T-cell (primary cell): ENCODE measurements around the gene NT5E. TPM values are rescaled to one million over a fixed set of nuclear protein-coding genes. Genes with fewer than 3 reads are reported as not detected.
A peak's percentile ranks its signal among the peaks of the same experiment; 100 is the strongest.

Experiments used
- ATAC-seq, 4 experiments: fragments of 200-7000 bp in 3 of 4; fragments of 150-1000 bp in 1 of 4; cut with Tn5 transposase; replicated peaks in 1 of 4; 1 replicate in 3 of 4; 2 replicates in 1 of 4; pipeline ENCODE4 v1.10.0; 2021; ENCODE audit warnings: moderate library complexity in 3 of 4, mild to moderate bottlenecking in 2 of 4, moderate number of reproducible peaks in 1 of 4
- CTCF ChIA-PET, 2 donors: fragments of 300-600 bp; sonication (Branson Sonifier 250); formaldehyde crosslinking; loops; one replicate each; lab custom pipeline; 2022; ENCODE audit warnings: antibody characterized with exemption in 2 of 2; lab: Charles Lee
- POLR2A ChIA-PET, 2 donors: fragments of 300-600 bp; sonication (Branson Sonifier 250); formaldehyde crosslinking; loops; one replicate each; lab custom pipeline; 2022; ENCODE audit warnings: antibody characterized with exemption in 2 of 2; lab: Charles Lee
- DNase-seq, 35 experiments: peaks; one replicate each; pipeline versions ENCODE4 v3.0.0 to v3.0.0-alpha.2; 2013 to 2023
- H3K27ac ChIP-seq: one replicate; pipeline ENCODE4 v1.5.1; 2013; ENCODE audit warnings: low read length
- H3K27me3 ChIP-seq, 2 experiments: replicated peaks in 1 of 2; 1 replicate in 1 of 2; 2 replicates in 1 of 2; pipeline versions ENCODE4 v1.6.1 to v1.7.0; 2013; ENCODE audit warnings: low read length in 1 of 2, mixed read lengths in 1 of 2; ENCODE audit not compliant: control insufficient read depth in 2 of 2, insufficient read depth in 2 of 2; ENCODE audit errors: extremely low read depth in 1 of 2
- H3K36me3 ChIP-seq, 2 donors: 1 replicate in 1 of 2; 2 replicates in 1 of 2; pipeline versions ENCODE4 v1.6.1 to v1.7.0; 2013; ENCODE audit warnings: low read length in 1 of 2; ENCODE audit not compliant: control insufficient read depth in 2 of 2, insufficient read depth in 1 of 2; ENCODE audit errors: extremely low read depth in 1 of 2
- H3K4me1 ChIP-seq, 2 experiments: 1 replicate in 1 of 2; 2 replicates in 1 of 2; pipeline versions ENCODE4 v1.6.1 to v1.7.0; 2013; ENCODE audit warnings: low read length in 2 of 2, mixed read lengths in 1 of 2; ENCODE audit not compliant: insufficient read depth in 2 of 2, control insufficient read depth in 1 of 2; ENCODE audit errors: extremely low read depth in 1 of 2
- H3K4me3 ChIP-seq, 2 donors: 1 replicate in 1 of 2; 2 replicates in 1 of 2; pipeline versions ENCODE4 v1.5.1 to v1.7.0; 2013; ENCODE audit warnings: mild to moderate bottlenecking in 2 of 2, low read length in 1 of 2, moderate library complexity in 1 of 2; ENCODE audit not compliant: control insufficient read depth in 1 of 2; ENCODE audit errors: extremely low read depth in 1 of 2
- H3K9me3 ChIP-seq: 2 replicates; pipeline ENCODE4 v1.7.0; 2013
- H3K27ac Mint-ChIP-seq, 2 donors: one replicate each; pipeline ENCODE4 v1.8.0; 2020 to 2021; ENCODE audit warnings: mild to moderate bottlenecking in 2 of 2, mixed read lengths in 2 of 2
- H3K27me3 Mint-ChIP-seq, 2 donors: one replicate each; pipeline ENCODE4 v1.8.0; 2021 to 2022; ENCODE audit warnings: mixed read lengths in 2 of 2
- H3K36me3 Mint-ChIP-seq: one replicate; pipeline ENCODE4 v1.8.0; 2021; ENCODE audit warnings: mixed read lengths
- H3K4me1 Mint-ChIP-seq, 3 donors: one replicate each; pipeline ENCODE4 v1.8.0; 2020 to 2022; ENCODE audit warnings: mixed read lengths in 3 of 3, mild to moderate bottlenecking in 1 of 3
- H3K4me3 Mint-ChIP-seq, 3 donors: one replicate each; pipeline ENCODE4 v1.8.0; 2020 to 2022; ENCODE audit warnings: mild to moderate bottlenecking in 3 of 3, mixed read lengths in 3 of 3, moderate library complexity in 3 of 3
- H3K9me3 Mint-ChIP-seq, 3 donors: one replicate each; pipeline ENCODE4 v1.8.0; 2020 to 2022; ENCODE audit warnings: mixed read lengths in 3 of 3
- WGBS: methylation state at CpG from one replicate; pipeline ENCODE4 v1.1.5; 2013; ENCODE audit warnings: missing lambda C conversion rate; ENCODE audit not compliant: insufficient coverage; 5-methylcytosine and 5-hydroxymethylcytosine counted together
- total RNA-seq, 35 experiments: library from RNA in 6 of 35; stranded (reverse) in 6 of 35; fragments of 120-200 nt in 1 of 35; gene quantifications; one replicate each; pipeline versions ENCODE4 v1.2.1 to v1.2.4 and lab custom pipeline; 2013 to 2026

NT5E gene
- total RNA-seq, 5 donors from 2014 or later (not counting 1 experiment from before 2014, with no cell fraction given): 8.0 to 18.6 (median 11.0) TPM

- peaks cover 25 to 26% of the 10 kb centered on the region in 2 experiments for H3K4me1 ChIP-seq
- no peak for ATAC-seq
- H3K4me3 Mint-ChIP-seq: peak overlapping the region in 1 of 3 donors; percentile 19
- no peaks in the 10 kb centered on the region for H3K9me3 ChIP-seq
- WGBS: 67% methylated on average over 1 of the region's 4 CpGs
- peak overlapping the region; percentile 57 to 91 for H3K27ac Mint-ChIP-seq
- DNase-seq: no peak
- no peaks in the 10 kb centered on the region for H3K36me3 Mint-ChIP-seq
- H3K27me3 Mint-ChIP-seq: peaks cover 12 to 15% of the 10 kb centered on the region in 2 donors
- H3K9me3 Mint-ChIP-seq: peaks cover 0 to 4% (median 0%) of the 10 kb centered on the region in 3 donors
- no peaks in the 10 kb centered on the region for H3K36me3 ChIP-seq
- peaks cover 67 to 89% (median 78%) of the 10 kb centered on the region in 3 donors for H3K4me1 Mint-ChIP-seq
- H3K27ac ChIP-seq: peak overlapping the region; percentile 25
- ChIA-PET POLR2A (no interaction called here), CTCF (interaction anchor here in 1 of 2 donors (0.6 to 1.3 kb wide), 3 partner anchors 10 to 58 kb away, joined by 3 to 5 read pairs (median 4); partner anchors contain the start of gene NT5E)
- H3K27me3 ChIP-seq: peaks cover 0 to 3% of the 10 kb centered on the region in 2 experiments
- H3K4me3 ChIP-seq: no peak overlapping the region
Measured at GRCh38 chr6:85459224-85459901, 9.5 kb downstream of the NT5E start.

GRCh38 chr6:85460154-85460920 is 10.5 kb downstream of the NT5E start:
- Histone ChIP-seq H3K4me3 (no peak overlapping the region), H3K27ac (peak overlapping the region; percentile 47), H3K4me1 (peaks cover 29 to 30% of the 10 kb centered on the region in 2 experiments), H3K36me3 (no peaks in the 10 kb centered on the region), H3K27me3 (peaks cover 0 to 4% of the 10 kb centered on the region in 2 experiments), H3K9me3 (no peaks in the 10 kb centered on the region)
- peaks cover 0 to 4% (median 0%) of the 10 kb centered on the region in 3 donors for H3K9me3 Mint-ChIP-seq
- H3K4me3 Mint-ChIP-seq: peak overlapping the region in 1 of 3 donors; percentile 63
- ATAC-seq (no peak), DNase-seq (no peak)
- no peaks in the 10 kb centered on the region for H3K36me3 Mint-ChIP-seq
- ChIA-PET CTCF (interaction anchor here in 1 of 2 donors (1.0 to 1.3 kb wide), 2 partner anchors 11 to 23 kb away, joined by 3 to 4 read pairs; partner anchors contain the start of gene NT5E), POLR2A (interaction anchor here in 1 of 2 donors (0.6 kb wide), 1 partner anchor 9 kb away, joined by 4 read pairs; no protein-coding TSS in a partner anchor)
- H3K4me1 Mint-ChIP-seq: peaks cover 76 to 94% (median 83%) of the 10 kb centered on the region in 3 donors
- peak overlapping the region; percentile 79 to 91 for H3K27ac Mint-ChIP-seq
- peaks cover 12 to 14% of the 10 kb centered on the region in 2 donors for H3K27me3 Mint-ChIP-seq
- 10% methylated on average over 2 of the region's 4 CpGs for WGBS

GRCh38 chr6:85460921-85461797 is 11.3 kb downstream of the NT5E start:
- ChIA-PET POLR2A (interaction anchor here in 1 of 2 donors (1.2 kb wide), 1 partner anchor 9 kb away, joined by 3 read pairs; no protein-coding TSS in a partner anchor), CTCF (interaction anchor here (0.9 to 2.2 kb wide), 4 partner anchors 11 to 22 kb away, joined by 3 to 8 read pairs (median 4); partner anchors contain the start of gene NT5E (in 1 of the 2))
- H3K9me3 ChIP-seq: no peaks in the 10 kb centered on the region
- WGBS: no CpG with 5 or more reads among the region's 4 CpGs
- peak overlapping the region; percentile 47 for H3K27ac ChIP-seq
- Mint-ChIP-seq H3K27ac (peak overlapping the region; percentile 79 to 91), H3K36me3 (no peaks in the 10 kb centered on the region), H3K27me3 (peaks cover 12 to 19% of the 10 kb centered on the region in 2 donors), H3K9me3 (peaks cover 0 to 4% (median 0%) of the 10 kb centered on the region in 3 donors), H3K4me1 (peaks cover 81 to 95% (median 90%) of the 10 kb centered on the region in 3 donors), H3K4me3 (peak overlapping the region in 2 of 3 donors; percentile 39 to 63)
- peak in 30 of 35 experiments; percentile 7 to 57 (median 26) for DNase-seq
- peaks cover 0 to 6% of the 10 kb centered on the region in 2 experiments for H3K27me3 ChIP-seq
- H3K36me3 ChIP-seq: no peaks in the 10 kb centered on the region
- H3K4me3 ChIP-seq: peak overlapping the region in 1 of 2 donors; percentile 29
- ATAC-seq: peak; percentile 70 to 87 (median 84)
- peaks cover 36 to 38% of the 10 kb centered on the region in 2 experiments for H3K4me1 ChIP-seq

GRCh38 chr6:85461798-85462170 is 11.9 kb downstream of the NT5E start:
- Histone ChIP-seq H3K4me3 (peak overlapping the region in 1 of 2 donors; percentile 29), H3K4me1 (peaks cover 36 to 41% of the 10 kb centered on the region in 2 experiments), H3K27ac (peak overlapping the region; percentile 47), H3K27me3 (peaks cover 0 to 8% of the 10 kb centered on the region in 2 experiments), H3K9me3 (no peaks in the 10 kb centered on the region), H3K36me3 (no peaks in the 10 kb centered on the region)
- ATAC-seq: peak in 3 of 4 experiments; percentile 6 to 26 (median 9)
- H3K27ac Mint-ChIP-seq: peak overlapping the region; percentile 79 to 91
- peaks cover 77 to 92% (median 85%) of the 10 kb centered on the region in 3 donors for H3K4me1 Mint-ChIP-seq
- ChIA-PET CTCF (interaction anchor here (0.9 to 2.2 kb wide), 4 partner anchors 12 to 107 kb away, joined by 3 to 8 read pairs (median 5); partner anchors contain the start of gene NT5E (in 1 of the 2)), POLR2A (interaction anchor here (0.6 to 1.2 kb wide), 3 partner anchors 10 to 19 kb away, joined by 3 read pairs; partner anchors contain the start of gene NT5E (in 1 of the 2))
- H3K27me3 Mint-ChIP-seq: peaks cover 8 to 14% of the 10 kb centered on the region in 2 donors
- peak overlapping the region in 2 of 3 donors; percentile 25 to 63 for H3K4me3 Mint-ChIP-seq
- H3K9me3 Mint-ChIP-seq: no peaks in the 10 kb centered on the region
- WGBS: no CpG with 5 or more reads among the region's 4 CpGs
- H3K36me3 Mint-ChIP-seq: no peaks in the 10 kb centered on the region
- DNase-seq: no peak

GRCh38 chr6:85462673-85463072 is 12.8 kb downstream of the NT5E start:
- Histone ChIP-seq H3K4me3 (no peak overlapping the region), H3K4me1 (peaks cover 36 to 41% of the 10 kb centered on the region in 2 experiments), H3K9me3 (no peaks in the 10 kb centered on the region), H3K27ac (peak overlapping the region; percentile 47), H3K36me3 (no peaks in the 10 kb centered on the region), H3K27me3 (peaks cover 0 to 8% of the 10 kb centered on the region in 2 experiments)
- Mint-ChIP-seq H3K9me3 (no peaks in the 10 kb centered on the region), H3K36me3 (no peaks in the 10 kb centered on the region), H3K27me3 (peaks cover 4 to 13% of the 10 kb centered on the region in 2 donors), H3K4me3 (peak overlapping the region in 1 of 3 donors; percentile 63), H3K4me1 (peaks cover 73 to 84% (median 76%) of the 10 kb centered on the region in 3 donors), H3K27ac (peak overlapping the region; percentile 79 to 91)
- WGBS: no CpG with 5 or more reads among the region's 2 CpGs
- DNase-seq: no peak
- ChIA-PET POLR2A (interaction anchor here in 1 of 2 donors (0.6 to 1.2 kb wide), 4 partner anchors 11 to 1650 kb away, joined by 3 to 5 read pairs (median 3); no protein-coding TSS in a partner anchor), CTCF (interaction anchor here (0.6 to 2.2 kb wide), 4 partner anchors 17 to 289 kb away, joined by 3 to 8 read pairs (median 5); no protein-coding TSS in a partner anchor)
- no peak for ATAC-seq
